MM.1S (cell line): ENCODE results near the gene MADD.

Experiments used
- DNase-seq: peaks from one replicate; pipeline ENCODE4 v3.0.0-alpha.2; 2015
- H2AFZ ChIP-seq: fragments of 300-600 bp; sonication (generic); 2 replicates; pipeline ENCODE4 v1.6.0; 2016; ENCODE audit warnings: antibody characterized with exemption, low read length
- H3F3A ChIP-seq: fragments of 300-600 bp; sonication (generic); 2 replicates; pipeline ENCODE4 v1.6.1; 2016; ENCODE audit warnings: mild to moderate bottlenecking, antibody characterized with exemption, low read length, moderate library complexity, mixed read lengths; ENCODE audit not compliant: insufficient read depth
- H3K27ac ChIP-seq: fragments of 300-600 bp; sonication (generic); 2 replicates; pipeline ENCODE4 v1.5.1; 2016; ENCODE audit warnings: mild to moderate bottlenecking, low read length
- H3K27me3 ChIP-seq: fragments of 300-600 bp; sonication (generic); replicated peaks from 2 replicates; pipeline ENCODE4 v1.6.0; 2016; ENCODE audit warnings: low read length; ENCODE audit not compliant: insufficient read depth
- H3K36me3 ChIP-seq: fragments of 300-600 bp; sonication (generic); replicated peaks from 2 replicates; pipeline ENCODE4 v1.6.1; 2016; ENCODE audit warnings: mild to moderate bottlenecking, low read length, mixed read lengths; ENCODE audit not compliant: insufficient read depth
- H3K4me1 ChIP-seq: fragments of 300-600 bp; sonication (generic); 2 replicates; pipeline ENCODE4 v1.6.1; 2016; ENCODE audit warnings: low read length, mixed read lengths
- H3K4me2 ChIP-seq: fragments of 300-600 bp; sonication (generic); 2 replicates; pipeline ENCODE4 v1.6.0; 2016; ENCODE audit warnings: low read depth, low read length
- H3K4me3 ChIP-seq: fragments of 300-600 bp; sonication (generic); 2 replicates; pipeline ENCODE4 v1.5.1; 2016; ENCODE audit warnings: low read length, mixed read lengths
- H3K79me2 ChIP-seq: fragments of 300-600 bp; sonication (generic); 2 replicates; pipeline ENCODE4 v1.6.1; 2016; ENCODE audit warnings: mixed run types, low read length, mixed read lengths
- H3K9ac ChIP-seq: fragments of 300-600 bp; sonication (generic); 2 replicates; pipeline ENCODE4 v1.6.1; 2016; ENCODE audit warnings: low read length, mixed read lengths
- H3K9me2 ChIP-seq: fragments of 300-600 bp; sonication (generic); replicated peaks from 2 replicates; pipeline ENCODE4 v1.6.1; 2016; ENCODE audit warnings: mild to moderate bottlenecking, low read length, mixed read lengths; ENCODE audit not compliant: insufficient read depth
- H3K9me3 ChIP-seq: fragments of 300-600 bp; sonication (generic); replicated peaks from 2 replicates; pipeline ENCODE4 v1.6.1; 2016; ENCODE audit warnings: mild to moderate bottlenecking, low read length, mixed read lengths; ENCODE audit not compliant: insufficient read depth
- H4K20me1 ChIP-seq: fragments of 300-600 bp; sonication (generic); 2 replicates; pipeline ENCODE4 v1.6.1; 2016; ENCODE audit warnings: mild to moderate bottlenecking, low read length, moderate library complexity, mixed read lengths; ENCODE audit not compliant: insufficient read depth
- EZH2 ChIP-seq: fragments of 300-600 bp; sonication (generic); optimal IDR thresholded peaks from 2 replicates; pipeline ENCODE3; 2017; ENCODE audit warnings: low read depth, mild to moderate bottlenecking, antibody characterized with exemption, low read length, mixed read lengths
- EZH2phosphoT487 ChIP-seq: fragments of 300-600 bp; sonication (generic); IDR thresholded peaks from 2 replicates; pipeline ENCODE4 v1.6.1; 2018; ENCODE audit warnings: antibody characterized with exemption, low read length
- TF ChIP-seq, protein P1 (sequence below): fragments of 300-600 bp; sonication (generic); IDR thresholded peaks from 2 replicates; pipeline ENCODE4 v1.5.1; 2016; ENCODE audit warnings: antibody characterized with exemption, low read length, mixed read lengths

The MADD gene

GRCh38 chr11:47342854-47343253, 72.9 kb downstream of the MADD start:
- no peak overlapping the region for H3K4me3 ChIP-seq
- TF ChIP-seq EZH2, result no peak
- TF ChIP-seq, protein P1, sequence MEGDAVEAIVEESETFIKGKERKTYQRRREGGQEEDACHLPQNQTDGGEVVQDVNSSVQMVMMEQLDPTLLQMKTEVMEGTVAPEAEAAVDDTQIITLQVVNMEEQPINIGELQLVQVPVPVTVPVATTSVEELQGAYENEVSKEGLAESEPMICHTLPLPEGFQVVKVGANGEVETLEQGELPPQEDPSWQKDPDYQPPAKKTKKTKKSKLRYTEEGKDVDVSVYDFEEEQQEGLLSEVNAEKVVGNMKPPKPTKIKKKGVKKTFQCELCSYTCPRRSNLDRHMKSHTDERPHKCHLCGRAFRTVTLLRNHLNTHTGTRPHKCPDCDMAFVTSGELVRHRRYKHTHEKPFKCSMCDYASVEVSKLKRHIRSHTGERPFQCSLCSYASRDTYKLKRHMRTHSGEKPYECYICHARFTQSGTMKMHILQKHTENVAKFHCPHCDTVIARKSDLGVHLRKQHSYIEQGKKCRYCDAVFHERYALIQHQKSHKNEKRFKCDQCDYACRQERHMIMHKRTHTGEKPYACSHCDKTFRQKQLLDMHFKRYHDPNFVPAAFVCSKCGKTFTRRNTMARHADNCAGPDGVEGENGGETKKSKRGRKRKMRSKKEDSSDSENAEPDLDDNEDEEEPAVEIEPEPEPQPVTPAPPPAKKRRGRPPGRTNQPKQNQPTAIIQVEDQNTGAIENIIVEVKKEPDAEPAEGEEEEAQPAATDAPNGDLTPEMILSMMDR, result no peak
- no peak for TF ChIP-seq EZH2phosphoT487
- H3K27me3 ChIP-seq, result peaks cover 28% of the 10 kb centered on the region

GRCh38 chr11:47345890-47346563, 76.1 kb downstream of the MADD start:
- no peak for DNase-seq
- no peaks in the 10 kb centered on the region for H4K20me1 ChIP-seq
- no peak overlapping the region for H2AFZ ChIP-seq
- TF ChIP-seq, protein P1, result no peak
- TF ChIP-seq EZH2phosphoT487 (no peak), EZH2 (no peak)
- no peak overlapping the region for H3K27ac ChIP-seq
- H3K9me2 ChIP-seq, result no peaks in the 10 kb centered on the region
- H3K9me3 ChIP-seq, result no peaks in the 10 kb centered on the region
- H3K4me1 ChIP-seq, result no peaks in the 10 kb centered on the region
- H3K9ac ChIP-seq, result no peak overlapping the region
- H3K27me3 ChIP-seq, result peaks cover 32% of the 10 kb centered on the region
- no peak overlapping the region for H3K4me2 ChIP-seq
- H3K79me2 ChIP-seq, result no peaks in the 10 kb centered on the region
- H3F3A ChIP-seq, result no peaks in the 10 kb centered on the region
- no peak overlapping the region for H3K4me3 ChIP-seq
- H3K36me3 ChIP-seq, result no peaks in the 10 kb centered on the region

More at GRCh38 chr11:47342854-47343253, 72.9 kb downstream of the MADD start:
- DNase-seq, result no peak
- Histone ChIP-seq H3K36me3 (no peaks in the 10 kb centered on the region), H3F3A (no peaks in the 10 kb centered on the region), H3K79me2 (no peaks in the 10 kb centered on the region), H3K4me2 (no peak overlapping the region), H3K9me3 (no peaks in the 10 kb centered on the region), H2AFZ (no peak overlapping the region), H3K4me1 (no peaks in the 10 kb centered on the region), H4K20me1 (no peaks in the 10 kb centered on the region), H3K9me2 (no peaks in the 10 kb centered on the region), H3K9ac (no peak overlapping the region), H3K27ac (no peak overlapping the region)

DNA sequence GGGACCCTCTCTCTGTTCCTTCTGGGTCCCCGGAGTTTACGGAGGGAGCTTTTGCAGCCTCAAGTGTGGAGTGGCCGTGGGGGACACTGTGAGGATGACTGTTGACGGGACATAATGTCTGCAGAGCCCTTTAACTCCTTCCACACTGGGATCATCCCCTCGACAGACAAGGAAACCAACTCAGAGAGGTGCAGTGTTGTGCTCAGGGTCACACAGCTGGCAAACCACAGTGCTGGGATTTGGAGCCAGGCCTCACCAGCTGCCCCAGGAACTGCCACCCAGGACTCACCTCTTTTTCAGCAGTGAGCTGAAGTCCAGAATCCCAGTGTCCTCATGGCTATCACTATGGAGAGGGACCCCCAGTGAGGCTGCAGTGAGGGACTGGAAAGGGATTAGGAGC, 77.2 kb downstream of the MADD start:
- Histone ChIP-seq H3K4me2 (no peak overlapping the region), H3K27me3 (peaks cover 32% of the 10 kb centered on the region), H3K9ac (no peak overlapping the region), H3K4me3 (no peak overlapping the region), H4K20me1 (no peaks in the 10 kb centered on the region), H3K27ac (no peak overlapping the region), H2AFZ (no peak overlapping the region), H3F3A (no peaks in the 10 kb centered on the region), H3K36me3 (no peaks in the 10 kb centered on the region), H3K9me2 (no peaks in the 10 kb centered on the region), H3K79me2 (no peaks in the 10 kb centered on the region), H3K9me3 (no peaks in the 10 kb centered on the region), H3K4me1 (no peaks in the 10 kb centered on the region)
- DNase-seq, result no peak
- TF ChIP-seq, protein P1, result no peak
- TF ChIP-seq EZH2phosphoT487 (no peak), EZH2 (no peak)
